Suppressor macrophage (primary cell): ENCODE results near the gene SLC10A7.
"Not testable (repeated sequence)": the region's sequence is repeated elsewhere in the genome, so short reads cannot be mapped to it uniquely, and the experiment has no call there.

Source experiments
- DNase-seq, 4 experiments: peaks; one replicate each; pipeline ENCODE4 v3.0.0-alpha.2; 2020 to 2022

SLC10A7 gene

DNA sequence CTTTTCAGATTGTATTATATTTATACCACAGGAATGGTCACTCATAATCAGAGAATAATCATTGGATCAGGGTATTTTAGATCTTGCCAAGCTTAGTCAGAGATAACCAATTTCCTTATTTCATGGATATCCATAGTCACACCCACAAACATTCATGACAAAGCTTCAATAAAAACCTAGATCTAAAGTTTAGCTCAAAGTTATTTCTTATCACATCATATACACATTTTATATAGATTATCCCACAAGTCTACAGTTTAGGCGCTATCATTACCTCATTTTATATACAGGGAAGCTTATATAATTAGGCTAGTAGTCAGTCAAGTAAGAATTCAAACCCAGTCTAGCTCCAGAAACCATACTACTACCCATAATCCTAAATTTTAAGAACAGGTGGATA lies 82.3 kb downstream of the SLC10A7 start:
- DNase-seq, result no peak

DNA sequence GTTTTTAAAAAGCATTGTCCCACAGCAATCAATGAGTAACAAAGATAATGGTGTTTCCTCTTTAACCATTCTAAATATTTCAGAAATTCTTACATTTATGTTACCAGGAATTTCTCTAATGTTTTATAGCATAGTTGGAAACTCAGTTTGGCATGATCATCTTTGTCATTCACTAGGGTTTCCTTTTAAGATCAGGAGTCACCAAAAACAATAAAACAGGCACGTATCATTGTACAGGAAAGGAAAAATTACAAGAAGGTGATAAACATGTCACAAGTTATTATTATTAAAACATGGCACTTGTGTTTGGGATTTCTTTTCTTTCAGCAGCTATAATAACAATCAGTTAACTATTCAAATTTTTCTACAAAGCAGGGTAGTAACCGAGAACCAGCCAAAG lies 84.0 kb downstream of the SLC10A7 start:
- DNase-seq, result no peak

DNA sequence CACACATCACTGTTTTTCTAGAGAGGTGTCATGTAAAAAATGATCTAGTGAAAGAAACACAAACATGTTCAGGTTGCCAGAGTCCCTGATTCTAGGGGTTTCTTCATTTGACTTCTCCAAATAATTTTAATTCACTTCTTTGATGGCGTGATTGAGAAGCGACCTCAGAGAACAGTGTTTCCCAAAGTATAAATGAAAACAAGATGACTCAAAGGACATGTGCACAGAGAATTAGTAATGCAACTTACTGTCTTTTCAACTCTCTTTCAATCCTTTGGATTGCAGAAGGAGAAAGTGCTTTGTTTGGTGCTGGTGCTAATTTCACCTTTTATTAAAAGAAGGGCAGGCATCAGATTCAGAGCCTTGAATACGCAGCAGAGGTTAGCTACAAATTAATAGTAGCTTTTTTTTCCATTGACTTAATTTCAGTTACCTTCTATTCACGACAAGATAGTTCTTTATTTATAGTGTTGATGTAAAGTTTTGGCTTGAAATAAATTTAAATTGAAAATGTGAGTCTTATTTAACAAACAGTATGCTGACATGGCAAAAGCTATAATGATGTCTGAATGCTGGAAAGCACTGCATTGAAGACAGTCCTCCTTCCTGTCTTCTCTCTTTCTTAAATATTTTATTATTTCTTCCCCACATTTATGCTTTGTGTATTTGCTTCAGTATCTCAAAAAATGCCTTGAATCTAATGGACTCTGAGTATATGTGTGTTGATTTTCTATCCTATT lies 85.1 kb downstream of the SLC10A7 start:
- no peak for DNase-seq

DNA sequence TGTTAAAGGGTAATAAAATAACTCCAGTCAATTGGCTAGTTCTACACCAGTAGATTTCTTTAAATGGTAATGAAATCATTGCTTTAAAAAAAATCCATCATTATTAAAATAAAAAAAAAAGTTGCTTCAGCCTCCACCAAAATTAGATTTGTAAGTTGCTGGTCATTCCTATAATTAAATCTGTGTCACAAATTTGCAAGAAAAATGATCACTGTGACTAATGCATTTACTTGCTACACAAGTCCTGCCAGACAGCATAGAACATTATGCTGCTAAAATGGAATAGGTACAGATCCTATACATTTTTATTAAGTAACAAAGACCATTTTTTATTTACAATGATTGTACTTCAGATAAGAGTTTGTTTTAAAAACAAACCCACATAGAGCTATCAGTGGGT lies 85.8 kb downstream of the SLC10A7 start:
- DNase-seq, result no peak

DNA sequence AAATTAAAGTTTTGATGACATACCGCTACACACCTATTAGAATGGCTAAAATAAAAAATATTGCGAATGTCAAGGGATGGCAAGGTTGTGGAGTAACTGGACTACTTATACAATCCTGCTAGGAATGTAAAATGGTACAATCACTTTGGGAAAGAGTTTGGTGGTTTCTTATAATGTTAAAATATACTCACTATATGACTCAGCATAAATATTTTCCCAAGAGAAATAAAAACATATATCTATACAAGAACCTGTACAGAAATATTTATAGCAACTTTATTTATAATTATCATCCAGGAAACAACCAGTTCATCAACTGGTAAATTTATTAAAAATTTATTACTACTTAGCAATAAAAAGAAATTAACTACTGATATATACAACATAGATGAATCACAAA lies 89.7 kb downstream of the SLC10A7 start:
- DNase-seq, result no peak

DNA sequence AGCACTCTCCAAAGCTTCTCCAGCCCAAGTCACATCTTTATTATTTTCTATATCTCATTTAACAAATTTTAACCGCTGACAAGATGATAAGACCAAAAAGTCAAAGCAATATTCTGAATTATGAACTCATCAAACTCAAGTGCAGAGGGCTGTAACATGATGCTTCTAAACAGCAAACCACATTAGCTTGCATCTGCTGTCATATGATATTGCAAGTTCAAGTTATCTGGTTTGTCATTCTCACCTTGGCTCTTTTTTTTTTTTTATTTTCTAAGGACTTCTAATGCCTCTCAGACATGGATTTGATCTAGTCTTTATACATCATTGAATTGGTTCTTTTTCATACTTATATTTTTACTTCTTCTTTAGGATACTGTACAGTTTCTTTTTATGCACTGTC lies 93.4 kb downstream of the SLC10A7 start:
- DNase-seq, result no peak

DNA sequence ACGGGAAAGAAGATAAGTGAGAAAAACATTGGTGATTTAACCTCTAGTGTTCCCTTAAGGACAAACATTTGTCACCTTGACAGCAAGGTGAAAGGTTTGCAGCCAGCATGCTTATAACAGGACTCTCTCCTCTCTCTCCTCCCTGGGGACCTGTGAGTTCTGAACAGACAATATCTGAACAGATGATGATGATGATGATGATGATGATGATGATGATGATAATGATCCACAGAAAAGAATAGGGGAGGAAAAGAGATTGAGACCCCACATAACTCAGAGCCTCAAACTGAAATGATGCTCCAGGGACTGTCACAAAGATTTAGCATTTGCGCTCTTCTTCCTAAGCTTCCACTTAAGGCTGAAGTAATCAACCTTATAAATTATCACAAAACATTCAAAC lies 103.9 kb downstream of the SLC10A7 start:
- no peak for DNase-seq

DNA sequence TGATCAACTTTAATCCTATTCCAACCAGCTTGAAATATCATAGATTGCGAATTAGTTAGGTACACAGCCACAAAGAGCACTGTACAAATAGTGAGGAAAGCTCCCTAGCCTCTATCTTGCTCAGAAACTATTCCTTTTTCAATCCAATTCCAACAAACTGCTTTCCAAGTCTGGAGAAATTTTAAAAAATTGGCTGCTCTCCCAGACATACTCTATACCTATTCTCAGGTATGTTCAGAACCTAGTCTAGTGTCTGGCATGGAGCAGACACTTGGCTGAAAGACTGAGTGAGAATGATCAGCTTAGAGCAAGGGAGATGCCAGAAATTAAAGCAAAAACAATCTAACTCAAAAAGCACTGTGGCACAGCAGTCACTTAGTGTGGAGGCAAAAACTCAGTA lies 105.9 kb downstream of the SLC10A7 start:
- DNase-seq, result no peak

DNA sequence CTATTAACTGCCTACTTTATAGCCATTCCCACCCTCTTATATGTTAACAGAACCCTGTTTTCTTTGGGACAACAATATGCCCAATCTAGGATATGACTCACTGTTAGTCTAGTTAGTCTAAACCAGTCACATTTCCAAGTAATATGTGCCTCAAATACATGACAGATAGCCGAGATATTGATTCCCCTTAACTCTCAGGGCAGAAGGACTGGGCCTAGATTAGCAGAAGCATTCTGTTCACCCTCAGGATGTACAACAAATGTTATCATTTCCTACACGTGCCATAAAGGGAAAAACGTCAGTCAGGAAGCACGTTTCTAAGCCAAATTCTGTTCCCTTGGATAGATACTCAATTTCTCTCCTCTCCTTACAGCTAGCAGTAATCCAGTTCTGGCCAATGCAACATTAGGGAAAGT lies 114.1 kb downstream of the SLC10A7 start:
- DNase-seq, result no peak

DNA sequence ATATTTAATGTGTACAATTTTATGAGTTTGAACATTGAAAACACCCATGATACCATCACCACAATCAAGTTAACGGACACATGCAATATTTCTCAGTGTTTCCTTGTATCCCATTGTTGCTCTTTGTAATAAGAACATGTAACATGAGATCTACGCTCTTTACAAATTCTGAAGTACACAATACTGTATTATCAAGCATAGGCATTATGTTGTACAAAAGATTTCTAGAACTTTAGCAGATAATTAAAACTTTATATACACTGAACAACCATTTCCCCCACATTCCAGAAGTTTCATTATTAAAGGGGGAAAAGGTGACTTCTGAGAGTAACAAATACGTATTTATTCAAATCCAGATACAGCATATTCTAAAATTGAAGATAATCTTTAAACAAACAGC lies 114.5 kb downstream of the SLC10A7 start:
- DNase-seq, result no peak

DNA sequence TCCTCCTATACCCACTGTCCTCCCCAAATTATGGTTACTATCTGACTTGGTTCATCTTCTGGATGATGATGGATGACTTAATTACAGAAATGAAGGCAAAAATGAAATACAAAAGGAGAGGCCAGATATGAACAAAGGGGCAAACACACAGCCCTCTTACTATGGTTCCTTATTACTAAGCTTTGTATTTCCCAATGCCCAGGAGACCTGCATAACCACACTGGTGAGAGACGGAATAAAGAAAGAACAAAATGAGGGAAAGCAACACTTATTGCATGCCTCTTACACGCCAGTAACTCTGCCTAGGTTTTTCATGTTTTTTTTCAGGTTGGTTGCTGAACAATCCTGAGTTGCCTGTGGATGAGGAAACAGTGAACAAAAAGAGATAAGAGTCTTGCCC lies 120.5 kb downstream of the SLC10A7 start:
- no peak for DNase-seq

DNA sequence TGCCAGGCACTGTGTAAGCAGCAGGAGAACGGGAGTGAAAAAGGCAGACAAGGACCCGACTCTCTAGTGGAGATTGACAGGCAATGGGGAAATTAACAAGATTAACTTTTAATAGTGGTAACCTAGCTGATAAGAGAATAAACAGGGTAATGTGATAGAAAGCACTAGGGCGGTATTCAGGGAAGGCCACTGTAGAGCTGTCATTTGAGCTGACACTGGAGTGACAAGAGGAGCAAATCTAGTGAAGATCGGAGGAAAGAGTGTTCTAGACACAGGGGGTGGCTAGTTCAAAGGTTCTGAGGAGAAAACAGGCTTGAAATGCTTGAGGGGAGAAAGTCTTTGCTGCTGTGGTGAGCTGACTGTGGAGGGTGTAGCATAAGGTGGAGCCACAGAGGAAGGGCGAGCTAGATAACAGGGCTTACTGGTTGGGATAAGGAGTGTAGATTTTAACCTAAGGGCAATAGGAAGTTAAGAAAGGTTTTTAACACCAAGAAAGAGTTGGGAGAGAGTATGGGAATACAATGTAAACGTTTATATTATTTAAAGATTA lies 122.8 kb downstream of the SLC10A7 start:
- no peak for DNase-seq

DNA sequence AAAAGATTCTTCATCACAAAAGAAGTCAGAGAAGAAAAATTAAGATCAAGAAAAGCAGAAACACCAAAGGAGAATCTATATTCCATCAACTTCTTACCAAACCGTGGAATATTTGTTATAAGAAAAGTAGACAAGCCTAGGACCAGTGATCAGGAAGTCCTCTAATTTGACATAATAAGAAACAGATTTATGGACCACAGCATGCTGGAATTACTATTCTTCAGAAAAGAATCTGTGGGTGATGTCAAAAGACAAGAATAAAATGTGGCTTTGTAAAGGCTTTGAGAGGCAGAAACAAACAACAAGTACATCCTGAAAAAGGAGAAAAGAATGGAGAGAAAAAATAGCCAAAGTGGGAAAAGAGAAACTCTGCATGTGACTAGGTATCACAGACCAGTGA lies 123.3 kb downstream of the SLC10A7 start:
- no peak for DNase-seq

DNA sequence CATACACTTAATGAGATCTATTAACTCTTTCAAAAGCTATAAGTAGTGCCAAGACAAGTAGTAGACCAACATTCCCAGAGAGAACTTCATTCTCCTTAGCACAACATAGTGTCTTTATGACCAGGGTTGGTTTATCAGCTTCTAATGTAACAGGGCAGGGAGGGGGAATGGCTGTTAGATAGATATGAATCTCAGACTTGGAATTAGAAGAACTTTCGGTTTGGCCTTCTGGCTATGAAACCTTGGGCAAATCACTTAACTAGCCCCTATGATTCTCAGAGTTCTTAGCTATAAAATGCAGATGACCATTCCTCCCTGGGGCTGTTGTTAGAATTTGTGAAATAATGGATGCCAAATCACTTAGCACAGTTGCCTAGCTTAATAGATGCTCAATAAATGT lies 132.2 kb downstream of the SLC10A7 start:
- DNase-seq, result no peak

DNA sequence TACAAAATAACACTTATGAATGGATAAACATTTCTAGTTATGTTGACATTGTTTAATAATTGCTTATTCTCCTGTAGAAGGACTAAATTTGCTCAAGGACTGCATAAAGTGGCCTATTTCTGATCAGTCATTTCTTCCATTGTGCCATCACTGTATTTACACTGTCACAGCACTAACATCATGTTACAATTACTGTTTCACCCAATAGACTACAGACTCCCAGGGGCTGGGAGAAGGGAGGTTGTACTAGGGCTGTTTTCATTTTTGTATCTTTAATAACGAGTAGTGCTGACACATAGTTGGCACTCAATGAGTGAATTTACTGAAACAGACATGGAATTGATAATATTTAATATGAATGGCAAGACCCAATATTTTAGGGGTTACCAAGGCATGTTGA lies 139.5 kb downstream of the SLC10A7 start:
- DNase-seq, result no peak

DNA sequence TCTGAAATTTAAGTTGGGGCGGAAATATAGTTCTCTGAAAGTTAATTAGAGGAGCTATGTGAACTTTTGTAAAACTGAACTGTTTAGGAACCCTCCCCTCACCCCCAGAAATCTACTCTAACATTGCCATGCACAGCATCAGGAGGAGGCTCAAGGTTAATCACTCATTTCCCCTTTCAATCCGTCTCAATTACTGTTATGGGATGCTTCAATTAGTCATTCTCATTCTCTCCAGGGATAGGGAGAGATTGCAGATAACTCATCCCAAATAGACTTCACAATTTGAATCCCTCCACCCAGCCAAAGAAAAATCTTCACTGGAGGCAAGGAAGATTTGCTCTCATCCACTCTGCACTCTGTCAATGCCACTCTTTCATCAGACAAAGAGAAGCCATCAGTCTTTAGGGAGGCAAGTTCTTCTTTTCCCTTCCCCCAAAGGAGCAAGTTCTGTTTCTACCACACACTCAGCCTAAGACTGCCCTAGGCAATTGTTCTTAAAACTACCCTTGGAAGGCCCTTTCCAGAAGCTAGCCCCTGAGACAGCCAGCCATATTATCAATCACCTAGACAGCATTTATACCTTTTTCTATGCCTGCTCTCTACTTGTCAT lies 140.4 kb downstream of the SLC10A7 start:
- DNase-seq, result peak in 3 of 4 experiments; percentile 2 to 4 (median 4)

DNA sequence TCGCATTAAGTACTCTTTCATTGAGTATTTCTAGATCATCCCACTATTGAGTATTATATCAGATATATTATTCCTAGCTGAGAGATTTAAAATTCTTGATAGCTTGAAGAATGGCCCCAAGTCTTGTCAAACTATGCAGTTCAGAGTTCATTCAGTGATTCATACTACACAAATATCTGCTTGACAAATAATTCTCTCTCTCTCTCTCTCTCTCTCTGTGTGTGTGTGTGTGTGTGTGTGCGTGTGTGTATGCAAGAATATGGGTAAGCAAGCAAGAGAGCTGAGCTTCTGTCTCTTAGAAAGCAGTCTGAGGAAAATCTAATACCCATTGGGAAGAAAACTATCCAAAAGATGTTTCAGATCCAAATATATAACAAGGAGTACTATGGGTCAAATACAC lies 142.0 kb downstream of the SLC10A7 start:
- no peak for DNase-seq

DNA sequence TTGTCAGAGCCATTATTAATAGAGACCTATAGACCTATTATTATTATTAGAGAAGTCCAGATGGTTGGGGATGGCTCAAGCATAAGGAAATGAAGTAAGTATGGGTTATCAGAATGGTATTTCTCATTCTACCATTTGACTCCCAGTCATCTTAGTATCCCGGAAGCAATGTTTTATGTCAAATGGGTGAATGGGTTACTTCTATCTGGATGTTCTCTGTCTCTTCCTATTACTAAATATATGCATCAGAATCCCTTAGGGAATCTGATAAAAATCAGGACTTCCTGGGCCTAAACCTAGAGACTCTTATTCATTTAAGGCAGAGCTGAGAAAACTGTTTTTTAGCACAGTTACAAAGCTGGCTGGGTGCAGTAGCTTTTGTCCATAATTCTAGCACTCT lies 149.9 kb downstream of the SLC10A7 start:
- DNase-seq, result no peak

DNA sequence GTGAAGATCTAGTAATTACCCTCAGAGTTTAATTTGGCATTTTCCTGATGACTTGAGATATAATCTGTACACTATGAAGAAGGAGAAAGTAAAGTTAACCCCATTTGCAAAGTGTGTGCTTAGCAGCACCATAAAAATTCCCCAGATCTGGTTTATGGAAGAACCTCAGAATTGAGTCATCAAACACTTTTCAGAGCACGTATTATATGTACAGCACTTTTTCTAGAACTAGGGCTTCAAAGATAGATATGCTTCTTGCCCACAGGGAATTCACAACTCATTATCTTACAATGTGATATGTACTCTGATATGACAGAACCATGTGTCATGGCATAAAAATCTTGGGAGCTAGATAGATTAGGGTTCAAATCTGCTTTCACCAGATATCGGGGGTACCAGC lies 150.9 kb downstream of the SLC10A7 start:
- no peak for DNase-seq

DNA sequence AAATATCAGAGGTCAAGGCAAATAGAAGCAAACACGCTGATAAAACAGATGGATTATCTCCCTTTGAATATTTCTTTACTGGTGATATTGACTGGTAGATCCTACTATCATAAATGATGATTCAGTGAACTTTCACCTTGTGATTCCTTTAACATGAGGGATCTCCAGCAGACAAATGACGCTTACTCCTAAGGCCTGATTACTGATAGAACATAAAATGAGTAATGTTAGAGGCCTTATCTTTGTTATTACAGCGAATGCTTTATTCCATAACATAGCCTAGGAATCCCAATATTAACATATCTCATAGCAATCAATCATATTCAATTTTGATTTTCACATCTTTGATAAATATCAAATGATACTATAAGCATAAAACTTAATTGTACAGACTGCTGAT lies 152.3 kb downstream of the SLC10A7 start:
- DNase-seq, result no peak

DNA sequence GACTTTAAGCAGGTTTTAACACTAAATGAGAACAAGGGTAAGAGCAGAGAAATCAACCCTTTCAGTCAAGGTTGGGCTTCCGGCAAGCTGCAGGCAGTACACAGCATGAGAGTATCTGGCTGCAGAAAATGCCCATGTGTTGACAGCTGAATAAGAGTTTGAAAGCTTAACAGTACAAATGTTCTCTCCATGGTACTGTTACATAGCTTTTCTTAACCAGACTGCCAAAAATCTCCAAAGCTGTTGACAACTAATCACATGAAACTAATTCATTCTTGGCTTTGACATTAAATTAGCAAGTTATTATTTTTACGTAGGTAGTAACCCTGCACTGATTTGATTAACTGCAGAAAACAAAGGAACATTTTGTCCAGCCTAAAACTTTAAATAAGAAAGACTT lies 153.5 kb downstream of the SLC10A7 start:
- DNase-seq, result no peak

DNA sequence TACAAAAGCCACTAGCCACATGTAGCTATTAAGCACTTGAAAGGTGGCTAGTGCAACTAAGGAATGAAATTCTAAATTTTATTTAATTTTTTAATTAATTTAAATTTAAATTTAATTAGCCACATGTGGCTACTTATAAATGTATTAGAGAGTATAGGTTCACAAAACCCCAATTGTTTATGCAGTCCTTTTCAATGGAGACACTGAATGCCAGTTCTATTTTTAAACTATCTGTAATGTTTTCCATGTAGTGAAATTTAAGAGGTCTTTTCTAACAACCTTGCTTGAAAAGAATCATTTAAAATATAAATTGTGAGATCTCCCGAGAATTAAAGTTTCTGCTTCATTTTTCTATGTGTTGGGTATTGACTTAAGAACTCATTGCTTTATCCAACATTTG lies 154.4 kb downstream of the SLC10A7 start:
- no peak for DNase-seq

DNA sequence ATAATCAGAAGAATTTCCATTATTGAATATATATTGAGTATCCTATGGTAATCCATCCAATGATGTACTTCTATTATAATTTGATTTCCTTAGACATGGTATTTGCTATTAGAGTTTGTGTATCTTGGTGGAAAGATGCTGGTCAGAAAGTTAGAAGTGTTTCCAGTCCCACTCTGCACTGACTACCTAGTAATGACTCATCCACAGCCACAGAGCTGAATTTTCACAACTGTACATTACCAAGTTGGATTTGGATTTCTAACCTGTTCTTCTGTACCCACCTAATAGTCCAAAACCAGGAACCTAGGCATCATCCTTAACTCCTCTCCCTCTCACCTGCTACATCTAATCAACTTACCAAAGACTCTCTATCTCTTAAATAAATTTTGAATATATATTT lies 162.0 kb downstream of the SLC10A7 start:
- DNase-seq, result no peak

DNA sequence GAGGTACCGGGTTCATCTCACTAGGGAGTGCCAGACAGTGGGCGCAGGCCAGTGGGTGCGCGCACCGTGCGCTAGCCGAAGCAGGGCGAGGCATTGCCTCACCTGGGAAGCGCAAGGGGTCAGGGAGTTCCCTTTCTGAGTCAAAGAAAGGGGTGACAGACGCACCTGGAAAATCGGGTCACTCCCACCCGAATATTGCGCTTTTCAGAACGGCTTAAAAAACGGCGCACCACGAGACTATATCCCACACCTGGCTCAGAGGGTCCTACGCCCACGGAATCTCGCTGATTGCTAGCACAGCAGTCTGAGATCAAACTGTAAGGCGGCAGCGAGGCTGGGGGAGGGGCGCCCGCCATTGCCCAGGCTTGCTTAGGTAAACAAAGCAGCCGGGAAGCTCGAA lies 171.6 kb downstream of the SLC10A7 start:
- DNase-seq, result not testable (repeated sequence)

DNA sequence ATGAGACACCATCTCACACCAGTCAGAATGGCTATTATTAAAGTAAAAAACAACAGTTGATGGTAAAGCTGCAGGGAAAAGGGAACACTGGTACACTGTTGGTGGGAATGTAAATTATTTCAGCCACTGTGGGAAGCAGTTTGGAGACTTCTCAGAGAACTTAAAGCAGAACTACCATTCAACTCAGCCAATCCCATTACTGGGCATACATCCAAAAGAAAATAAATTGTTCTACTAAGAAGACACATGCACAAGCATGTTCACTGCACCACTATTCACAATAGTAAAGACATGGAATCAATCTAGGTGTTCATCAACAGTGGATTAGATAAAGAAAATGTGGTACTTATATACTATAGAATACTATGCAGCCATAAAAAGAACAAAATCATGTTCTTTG lies 172.4 kb downstream of the SLC10A7 start:
- DNase-seq, result peak in 1 of 4 experiments; percentile 8
